B cell (primary cell): ENCODE data around the gene WDR90.

Experiments used
- EZH2 ChIP-seq: IDR thresholded peaks from 2 replicates; pipeline ENCODE4 v1.6.1; 2012; ENCODE audit warnings: borderline replicate concordance, low read depth, mild to moderate bottlenecking, moderate library complexity, low read length; ENCODE audit not compliant: insufficient read depth, poor library complexity, severe bottlenecking
- TF ChIP-seq, protein P1 (sequence below): fragments of 200-600 bp; IDR thresholded peaks from one replicate; pipeline ENCODE4 v1.8.0; 2022; ENCODE audit warnings: antibody characterized with exemption, mild to moderate bottlenecking

DNA sequence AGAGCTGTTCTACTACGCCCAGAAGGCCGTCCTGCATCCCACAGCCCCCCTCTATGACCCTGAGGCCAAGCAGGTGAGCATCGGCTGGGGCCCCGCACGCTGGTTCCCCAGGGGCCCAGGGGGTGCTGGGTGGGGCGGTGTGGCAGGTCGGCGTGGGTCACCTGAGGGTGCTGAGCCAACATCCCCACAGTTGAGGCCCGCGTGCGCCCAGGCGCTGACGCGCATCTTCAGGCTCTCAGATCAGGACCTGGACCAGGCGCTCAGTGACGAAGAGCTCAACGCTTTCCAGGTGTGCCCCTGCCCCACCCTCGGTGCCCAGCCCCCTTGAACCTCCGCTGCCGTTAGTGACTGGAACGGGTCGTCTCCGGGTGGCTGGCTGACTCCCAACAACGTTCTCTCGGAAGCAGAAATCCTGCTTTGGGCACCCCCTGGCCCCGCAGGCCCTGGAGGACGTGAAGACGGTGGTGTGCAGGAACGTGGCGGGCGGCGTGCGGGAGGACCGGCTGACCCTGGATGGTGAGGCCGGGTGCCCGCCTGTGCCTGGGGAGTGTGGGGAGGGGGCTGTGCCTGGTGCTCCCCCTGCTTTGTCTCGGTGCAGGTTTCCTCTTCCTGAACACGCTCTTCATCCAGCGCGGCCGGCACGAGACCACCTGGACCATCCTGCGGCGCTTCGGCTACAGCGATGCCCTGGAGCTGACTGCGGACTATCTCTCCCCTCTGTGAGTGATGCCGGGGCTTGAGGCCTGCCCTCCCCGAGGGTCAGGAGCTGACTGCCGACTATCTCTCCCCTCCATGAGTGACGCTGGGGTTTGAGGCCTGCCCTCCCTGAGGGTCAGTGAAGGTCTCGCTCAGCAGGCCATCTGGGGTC is 21.6 kb downstream of the WDR90 start:
- no peak for TF ChIP-seq EZH2
- TF ChIP-seq, protein P1, sequence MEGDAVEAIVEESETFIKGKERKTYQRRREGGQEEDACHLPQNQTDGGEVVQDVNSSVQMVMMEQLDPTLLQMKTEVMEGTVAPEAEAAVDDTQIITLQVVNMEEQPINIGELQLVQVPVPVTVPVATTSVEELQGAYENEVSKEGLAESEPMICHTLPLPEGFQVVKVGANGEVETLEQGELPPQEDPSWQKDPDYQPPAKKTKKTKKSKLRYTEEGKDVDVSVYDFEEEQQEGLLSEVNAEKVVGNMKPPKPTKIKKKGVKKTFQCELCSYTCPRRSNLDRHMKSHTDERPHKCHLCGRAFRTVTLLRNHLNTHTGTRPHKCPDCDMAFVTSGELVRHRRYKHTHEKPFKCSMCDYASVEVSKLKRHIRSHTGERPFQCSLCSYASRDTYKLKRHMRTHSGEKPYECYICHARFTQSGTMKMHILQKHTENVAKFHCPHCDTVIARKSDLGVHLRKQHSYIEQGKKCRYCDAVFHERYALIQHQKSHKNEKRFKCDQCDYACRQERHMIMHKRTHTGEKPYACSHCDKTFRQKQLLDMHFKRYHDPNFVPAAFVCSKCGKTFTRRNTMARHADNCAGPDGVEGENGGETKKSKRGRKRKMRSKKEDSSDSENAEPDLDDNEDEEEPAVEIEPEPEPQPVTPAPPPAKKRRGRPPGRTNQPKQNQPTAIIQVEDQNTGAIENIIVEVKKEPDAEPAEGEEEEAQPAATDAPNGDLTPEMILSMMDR, result no peak
